GM12872 (cell line): ENCODE data around the gene PHF21B.

Source experiments
- TF ChIP-seq, protein P1 (sequence below): IDR thresholded peaks from 3 replicates; pipeline ENCODE4 v1.5.1; 2011; ENCODE audit warnings: low read depth, mild to moderate bottlenecking, low read length, moderate library complexity; ENCODE audit not compliant: insufficient read depth

The PHF21B gene

DNA sequence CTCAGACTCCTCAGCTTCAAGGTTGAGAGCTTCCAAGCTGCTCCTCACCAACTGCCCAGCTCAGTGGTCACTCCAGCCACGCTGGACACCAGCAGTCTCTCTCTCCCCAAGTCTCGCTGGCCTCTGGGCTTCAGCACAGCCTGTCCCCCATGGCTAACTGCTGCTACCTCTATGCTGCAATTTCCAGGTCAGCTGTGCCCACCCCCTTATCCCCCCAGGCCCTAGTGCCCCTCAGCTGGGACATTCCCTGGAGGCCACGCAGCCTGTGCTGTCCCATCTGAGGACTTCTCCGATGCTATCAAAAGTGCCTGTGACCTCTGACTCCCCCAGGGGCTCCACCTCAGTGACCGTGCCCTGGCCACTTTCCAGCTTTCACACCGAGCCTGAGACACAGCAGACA, 37.5 kb upstream of the PHF21B start:
- TF ChIP-seq, protein P1, sequence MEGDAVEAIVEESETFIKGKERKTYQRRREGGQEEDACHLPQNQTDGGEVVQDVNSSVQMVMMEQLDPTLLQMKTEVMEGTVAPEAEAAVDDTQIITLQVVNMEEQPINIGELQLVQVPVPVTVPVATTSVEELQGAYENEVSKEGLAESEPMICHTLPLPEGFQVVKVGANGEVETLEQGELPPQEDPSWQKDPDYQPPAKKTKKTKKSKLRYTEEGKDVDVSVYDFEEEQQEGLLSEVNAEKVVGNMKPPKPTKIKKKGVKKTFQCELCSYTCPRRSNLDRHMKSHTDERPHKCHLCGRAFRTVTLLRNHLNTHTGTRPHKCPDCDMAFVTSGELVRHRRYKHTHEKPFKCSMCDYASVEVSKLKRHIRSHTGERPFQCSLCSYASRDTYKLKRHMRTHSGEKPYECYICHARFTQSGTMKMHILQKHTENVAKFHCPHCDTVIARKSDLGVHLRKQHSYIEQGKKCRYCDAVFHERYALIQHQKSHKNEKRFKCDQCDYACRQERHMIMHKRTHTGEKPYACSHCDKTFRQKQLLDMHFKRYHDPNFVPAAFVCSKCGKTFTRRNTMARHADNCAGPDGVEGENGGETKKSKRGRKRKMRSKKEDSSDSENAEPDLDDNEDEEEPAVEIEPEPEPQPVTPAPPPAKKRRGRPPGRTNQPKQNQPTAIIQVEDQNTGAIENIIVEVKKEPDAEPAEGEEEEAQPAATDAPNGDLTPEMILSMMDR, result no peak

DNA sequence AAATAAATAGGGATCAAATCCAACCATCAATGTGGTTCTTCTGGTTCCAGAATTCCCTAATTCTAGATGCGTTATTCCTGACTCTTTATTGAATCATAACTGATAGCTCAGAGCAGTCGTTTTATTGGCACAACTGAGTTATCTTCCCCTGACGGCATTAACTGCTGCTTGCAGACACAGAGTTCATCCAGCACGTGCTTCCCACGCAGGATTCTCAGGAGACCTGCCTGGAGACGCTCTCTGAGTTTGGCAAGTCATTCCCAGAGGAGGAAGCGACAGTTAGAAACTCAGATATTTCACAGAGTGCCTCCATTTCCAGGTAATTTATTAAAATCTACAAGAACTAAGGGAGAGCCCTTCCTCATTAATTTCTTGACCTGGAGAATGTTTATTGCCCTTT, 35.4 kb upstream of the PHF21B start:
- TF ChIP-seq, protein P1, result no peak

DNA sequence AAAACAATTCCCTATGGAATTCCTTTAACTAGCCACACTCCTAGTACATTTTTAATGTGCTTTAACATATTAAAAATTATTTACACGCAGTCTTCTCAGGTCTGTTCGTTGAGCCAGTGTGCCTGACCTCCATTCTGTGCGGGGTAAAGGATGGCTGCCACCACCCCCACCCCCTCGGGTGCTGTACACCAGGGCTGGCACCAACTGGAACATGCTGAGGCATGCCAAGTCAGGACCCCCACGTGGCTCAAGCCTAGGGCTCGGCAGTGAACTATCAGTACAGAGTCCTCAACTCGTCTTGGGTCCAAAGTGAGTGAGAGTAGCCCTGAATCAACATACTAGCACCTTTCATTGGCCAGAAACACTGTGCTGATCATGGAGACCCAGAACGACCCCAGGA, 32.5 kb upstream of the PHF21B start:
- TF ChIP-seq, protein P1, result no peak

DNA sequence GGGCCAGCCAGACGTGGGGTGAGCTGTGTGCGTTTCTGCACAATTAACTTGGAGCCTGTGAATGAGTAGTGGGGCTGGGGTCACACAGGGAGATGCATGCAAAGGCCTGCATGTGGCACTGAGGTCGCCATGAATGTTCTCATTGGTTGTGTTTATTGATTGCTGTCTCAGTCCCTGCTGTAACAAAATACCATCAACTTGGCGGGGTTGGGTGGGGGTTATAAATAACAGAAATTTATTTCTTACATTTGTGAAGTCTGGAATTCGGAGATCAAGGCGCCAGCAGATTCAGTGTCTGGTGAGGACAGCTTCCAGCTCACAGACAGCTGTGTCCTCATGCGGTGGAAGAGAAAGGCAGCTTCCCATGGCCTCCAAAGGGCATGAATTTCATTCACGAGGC, 29.3 kb upstream of the PHF21B start:
- TF ChIP-seq, protein P1, result no peak

DNA sequence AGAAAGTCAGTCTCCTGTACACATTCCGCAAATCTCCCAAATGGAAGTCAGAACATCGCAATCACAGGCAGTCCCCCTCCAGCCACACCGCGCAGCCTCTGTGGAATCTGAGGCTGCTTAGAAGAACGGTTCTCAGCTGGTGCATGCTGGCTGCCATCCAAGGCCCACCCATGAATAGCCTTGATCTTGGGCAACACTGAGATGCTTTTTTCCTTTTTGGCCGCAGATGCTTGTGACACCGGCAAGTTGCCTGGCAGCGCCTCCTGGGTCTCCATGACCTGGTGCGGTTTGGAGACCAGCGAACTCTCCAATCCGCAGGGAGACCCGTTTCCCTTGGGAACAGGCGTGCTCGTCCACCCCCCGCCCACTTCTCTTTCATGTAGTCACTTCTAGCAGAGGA, 26.3 kb upstream of the PHF21B start:
- TF ChIP-seq, protein P1, result no peak

DNA sequence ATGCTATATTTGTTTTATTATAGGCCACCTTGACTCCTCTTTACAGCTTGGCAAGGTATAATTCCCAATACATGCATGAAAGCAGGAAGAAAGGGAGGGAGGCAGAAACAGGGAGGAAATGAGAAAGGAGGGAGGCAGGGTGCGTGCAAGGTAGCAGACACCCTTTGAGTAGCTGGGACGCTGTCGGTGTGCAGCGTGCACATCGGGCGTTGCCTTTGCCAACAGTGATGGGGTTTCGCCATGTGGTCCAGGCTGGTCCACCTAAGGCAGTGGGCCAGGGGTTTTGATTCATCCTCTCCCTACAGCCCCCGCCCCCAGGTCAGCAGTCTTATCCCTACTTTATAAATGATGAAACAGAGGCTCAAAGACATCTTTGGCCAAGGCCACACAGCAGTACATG, 25.0 kb upstream of the PHF21B start:
- TF ChIP-seq, protein P1, result no peak

DNA sequence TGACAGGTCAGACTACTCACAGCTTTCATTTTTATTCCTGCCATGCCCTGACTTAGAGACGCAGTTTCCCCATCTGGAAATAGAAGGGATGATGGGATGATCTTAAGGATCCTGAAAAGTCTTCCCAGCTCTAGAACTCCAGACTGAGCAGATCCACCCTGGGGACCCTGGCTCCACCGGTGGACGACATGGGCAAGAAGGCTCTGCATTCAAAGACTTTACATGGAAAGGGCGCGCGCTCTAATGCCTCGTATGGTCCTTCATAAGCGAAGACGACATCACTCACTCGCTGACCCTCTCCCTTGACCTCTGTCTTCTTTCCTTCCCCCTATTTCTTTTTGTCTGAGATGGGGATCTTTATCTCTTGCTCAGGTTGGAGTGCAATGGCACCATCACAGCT, 24.4 kb upstream of the PHF21B start:
- TF ChIP-seq, protein P1, result no peak

DNA sequence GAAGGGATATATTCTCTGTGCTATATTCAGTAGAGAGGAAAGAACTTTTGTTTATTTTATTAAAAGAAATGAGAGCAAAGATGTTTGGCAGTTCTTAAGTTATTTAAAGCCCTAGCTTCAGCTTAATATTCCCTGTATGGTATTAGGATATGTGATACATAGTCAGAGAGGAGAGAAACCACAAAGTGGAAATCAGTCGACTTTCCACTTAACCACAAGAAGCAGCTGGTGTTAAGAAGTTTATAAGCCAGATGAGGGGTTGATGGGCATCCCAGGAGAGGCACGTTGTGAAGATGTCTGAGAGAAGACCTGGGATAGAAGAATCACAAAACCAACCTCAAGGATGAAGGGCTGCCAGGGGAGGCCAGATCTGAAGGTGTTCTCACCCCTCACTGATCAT, 23.3 kb upstream of the PHF21B start:
- TF ChIP-seq, protein P1, result no peak
